Measurements from ENCODE around the gene PSD4. TPM values are rescaled to one million over a fixed set of nuclear protein-coding genes. Genes with fewer than 3 reads are reported as not detected.

The PSD4 gene
- polyA plus RNA-seq, 1 donor from 2014 or later, result 0.67 TPM

DNA sequence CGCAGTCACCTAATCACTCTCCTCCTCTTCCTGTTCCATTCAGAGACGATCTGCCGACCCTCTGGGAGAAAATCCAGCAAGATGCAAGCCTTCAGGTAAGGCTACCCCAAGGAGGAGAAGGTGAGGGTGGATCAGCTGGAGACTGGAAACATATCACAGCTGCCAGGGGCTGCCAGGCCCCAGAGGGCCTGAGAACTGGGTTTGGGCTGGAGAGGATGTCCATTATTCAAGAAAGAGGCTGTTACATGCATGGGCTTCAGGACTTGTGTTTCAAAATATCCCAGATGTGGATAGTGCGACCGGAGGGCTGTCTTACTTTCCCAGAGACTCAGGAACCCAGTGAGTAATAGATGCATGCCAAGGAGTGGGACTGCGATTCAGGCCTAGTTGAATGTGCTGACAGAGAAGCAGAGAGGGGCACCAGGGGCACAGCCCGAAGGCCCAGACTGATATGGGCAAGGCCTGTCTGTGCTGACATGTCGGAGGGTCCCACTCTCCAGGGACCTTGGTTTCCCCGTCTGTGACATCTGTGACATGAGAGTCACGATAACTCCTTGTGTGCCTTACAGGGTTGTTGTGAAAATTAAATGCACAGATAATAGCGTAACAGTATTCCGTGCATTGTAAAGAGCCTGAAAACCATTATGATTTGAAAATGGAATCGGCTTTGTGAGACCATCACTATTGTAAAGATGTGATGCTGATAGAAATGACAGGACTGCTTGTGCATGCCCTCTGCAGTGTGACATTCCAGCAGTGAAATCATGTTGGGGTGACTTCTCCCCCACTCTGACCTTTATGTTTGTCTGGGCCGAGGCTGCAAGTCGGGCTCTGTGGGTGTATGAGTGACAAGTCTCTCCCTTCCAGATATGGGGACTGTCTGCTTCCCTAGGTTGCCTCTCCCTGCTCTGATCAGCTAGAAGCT, 45.9 kb upstream of the PSD4 start:
- TF ChIP-seq, protein P1, sequence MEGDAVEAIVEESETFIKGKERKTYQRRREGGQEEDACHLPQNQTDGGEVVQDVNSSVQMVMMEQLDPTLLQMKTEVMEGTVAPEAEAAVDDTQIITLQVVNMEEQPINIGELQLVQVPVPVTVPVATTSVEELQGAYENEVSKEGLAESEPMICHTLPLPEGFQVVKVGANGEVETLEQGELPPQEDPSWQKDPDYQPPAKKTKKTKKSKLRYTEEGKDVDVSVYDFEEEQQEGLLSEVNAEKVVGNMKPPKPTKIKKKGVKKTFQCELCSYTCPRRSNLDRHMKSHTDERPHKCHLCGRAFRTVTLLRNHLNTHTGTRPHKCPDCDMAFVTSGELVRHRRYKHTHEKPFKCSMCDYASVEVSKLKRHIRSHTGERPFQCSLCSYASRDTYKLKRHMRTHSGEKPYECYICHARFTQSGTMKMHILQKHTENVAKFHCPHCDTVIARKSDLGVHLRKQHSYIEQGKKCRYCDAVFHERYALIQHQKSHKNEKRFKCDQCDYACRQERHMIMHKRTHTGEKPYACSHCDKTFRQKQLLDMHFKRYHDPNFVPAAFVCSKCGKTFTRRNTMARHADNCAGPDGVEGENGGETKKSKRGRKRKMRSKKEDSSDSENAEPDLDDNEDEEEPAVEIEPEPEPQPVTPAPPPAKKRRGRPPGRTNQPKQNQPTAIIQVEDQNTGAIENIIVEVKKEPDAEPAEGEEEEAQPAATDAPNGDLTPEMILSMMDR (IDR thresholded peaks at IDR 0.05; ENCODE audit: poor library complexity, severe bottlenecking), result no peak
- TF ChIP-seq EP300 (conservative IDR thresholded peaks at IDR 0.05; ENCODE audit: poor library complexity, severe bottlenecking) (no peak), EZH2 (IDR thresholded peaks at IDR 0.05; ENCODE audit: borderline replicate concordance, insufficient read depth, low read length, poor library complexity, severe bottlenecking) (no peak), RAD21 (conservative IDR thresholded peaks at IDR 0.05) (no peak), POLR2AphosphoS5 (IDR thresholded peaks at IDR 0.05) (no peak), SMC3 (conservative IDR thresholded peaks at IDR 0.05; ENCODE audit: poor library complexity) (no peak), TAF1 (IDR thresholded peaks at IDR 0.05; ENCODE audit: low read depth) (no peak), MXI1 (conservative IDR thresholded peaks at IDR 0.05; ENCODE audit: poor library complexity, severe bottlenecking) (no peak)
- TF ChIP-seq, protein P2, sequence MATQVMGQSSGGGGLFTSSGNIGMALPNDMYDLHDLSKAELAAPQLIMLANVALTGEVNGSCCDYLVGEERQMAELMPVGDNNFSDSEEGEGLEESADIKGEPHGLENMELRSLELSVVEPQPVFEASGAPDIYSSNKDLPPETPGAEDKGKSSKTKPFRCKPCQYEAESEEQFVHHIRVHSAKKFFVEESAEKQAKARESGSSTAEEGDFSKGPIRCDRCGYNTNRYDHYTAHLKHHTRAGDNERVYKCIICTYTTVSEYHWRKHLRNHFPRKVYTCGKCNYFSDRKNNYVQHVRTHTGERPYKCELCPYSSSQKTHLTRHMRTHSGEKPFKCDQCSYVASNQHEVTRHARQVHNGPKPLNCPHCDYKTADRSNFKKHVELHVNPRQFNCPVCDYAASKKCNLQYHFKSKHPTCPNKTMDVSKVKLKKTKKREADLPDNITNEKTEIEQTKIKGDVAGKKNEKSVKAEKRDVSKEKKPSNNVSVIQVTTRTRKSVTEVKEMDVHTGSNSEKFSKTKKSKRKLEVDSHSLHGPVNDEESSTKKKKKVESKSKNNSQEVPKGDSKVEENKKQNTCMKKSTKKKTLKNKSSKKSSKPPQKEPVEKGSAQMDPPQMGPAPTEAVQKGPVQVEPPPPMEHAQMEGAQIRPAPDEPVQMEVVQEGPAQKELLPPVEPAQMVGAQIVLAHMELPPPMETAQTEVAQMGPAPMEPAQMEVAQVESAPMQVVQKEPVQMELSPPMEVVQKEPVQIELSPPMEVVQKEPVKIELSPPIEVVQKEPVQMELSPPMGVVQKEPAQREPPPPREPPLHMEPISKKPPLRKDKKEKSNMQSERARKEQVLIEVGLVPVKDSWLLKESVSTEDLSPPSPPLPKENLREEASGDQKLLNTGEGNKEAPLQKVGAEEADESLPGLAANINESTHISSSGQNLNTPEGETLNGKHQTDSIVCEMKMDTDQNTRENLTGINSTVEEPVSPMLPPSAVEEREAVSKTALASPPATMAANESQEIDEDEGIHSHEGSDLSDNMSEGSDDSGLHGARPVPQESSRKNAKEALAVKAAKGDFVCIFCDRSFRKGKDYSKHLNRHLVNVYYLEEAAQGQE (IDR thresholded peaks at IDR 0.05; ENCODE audit: borderline replicate concordance), result no peak
- Histone ChIP-seq H3K27me3 (ENCODE audit: insufficient read depth, low read depth, low read length) (no peaks in the 10 kb centered on the region), H2AFZ (ENCODE audit: low read depth, low read length) (no peak overlapping the region), H3K9ac (ENCODE audit: low read length) (no peak overlapping the region), H3K79me2 (replicated peaks; ENCODE audit: insufficient read depth, low read length) (no peaks in the 10 kb centered on the region), H4K20me1 (ENCODE audit: insufficient read depth) (no peaks in the 10 kb centered on the region), H3K4me3 (ENCODE audit: low read length) (no peak overlapping the region), H3K9me2 (ENCODE audit: insufficient read depth, low read length) (no peaks in the 10 kb centered on the region), H3K9me3 (ENCODE audit: low read length) (no peaks in the 10 kb centered on the region), H3K4me2 (ENCODE audit: low read length) (no peak overlapping the region), H3K27ac (ENCODE audit: low read length) (no peak overlapping the region), H3K36me3 (ENCODE audit: insufficient read depth, low read length) (no peaks in the 10 kb centered on the region), H3F3A (ENCODE audit: insufficient read depth, low read length, poor library complexity, severe bottlenecking) (no peaks in the 10 kb centered on the region)

- H3K27ac ChIP-seq (ENCODE audit: low read length), result no peak overlapping the region
- H3K79me2 ChIP-seq (replicated peaks; ENCODE audit: insufficient read depth, low read length), result no peaks in the 10 kb centered on the region
- H3K4me3 ChIP-seq (ENCODE audit: low read length), result no peak overlapping the region
- no peaks in the 10 kb centered on the region for H3K9me3 ChIP-seq (ENCODE audit: low read length)
- H4K20me1 ChIP-seq (ENCODE audit: insufficient read depth), result no peaks in the 10 kb centered on the region
- no peak for TF ChIP-seq TAF1 (IDR thresholded peaks at IDR 0.05; ENCODE audit: low read depth)
- no peak for TF ChIP-seq SMC3 (conservative IDR thresholded peaks at IDR 0.05; ENCODE audit: poor library complexity)
- TF ChIP-seq, protein P2 (IDR thresholded peaks at IDR 0.05; ENCODE audit: borderline replicate concordance), result no peak
- no peak for TF ChIP-seq POLR2AphosphoS5 (IDR thresholded peaks at IDR 0.05)
- TF ChIP-seq EP300 (conservative IDR thresholded peaks at IDR 0.05; ENCODE audit: poor library complexity, severe bottlenecking), result no peak
- TF ChIP-seq EZH2 (IDR thresholded peaks at IDR 0.05; ENCODE audit: borderline replicate concordance, insufficient read depth, low read length, poor library complexity, severe bottlenecking), result no peak
- no peaks in the 10 kb centered on the region for H3K27me3 ChIP-seq (ENCODE audit: insufficient read depth, low read depth, low read length)
- no peak overlapping the region for H3K9ac ChIP-seq (ENCODE audit: low read length)
- no peak overlapping the region for H3K4me2 ChIP-seq (ENCODE audit: low read length)
- no peaks in the 10 kb centered on the region for H3F3A ChIP-seq (ENCODE audit: insufficient read depth, low read length, poor library complexity, severe bottlenecking)
- H2AFZ ChIP-seq (ENCODE audit: low read depth, low read length), result no peak overlapping the region
- H3K9me2 ChIP-seq (ENCODE audit: insufficient read depth, low read length), result no peaks in the 10 kb centered on the region
- H3K36me3 ChIP-seq (ENCODE audit: insufficient read depth, low read length), result no peaks in the 10 kb centered on the region
Measured at GRCh38 chr2:113129519-113130078, 44.2 kb upstream of the PSD4 start.
